WTC11 (cell line): ENCODE data around the gene ARFIP1.

Experiments
- AFF4 ChIP-seq: sonication (generic); formaldehyde crosslinking; IDR thresholded peaks from 2 replicates; pipeline ENCODE4 v1.8.1; 2023; ENCODE audit warnings: mild to moderate bottlenecking, missing genetic modification reagents, borderline replicate concordance
- CDX4 ChIP-seq: fragments of 250-450 bp; sonication (Bioruptor Pico); IDR thresholded peaks from 2 replicates; pipeline ENCODE4 v1.9.0; 2021; ENCODE audit warnings: moderate library complexity, mild to moderate bottlenecking, inconsistent platforms, borderline replicate concordance
- CTCF ChIP-seq: fragments of 200-600 bp; IDR thresholded peaks from 2 replicates; pipeline ENCODE4 v1.8.0; 2022; ENCODE audit warnings: antibody characterized with exemption
- E2F4 ChIP-seq: sonication (generic); formaldehyde crosslinking; IDR thresholded peaks from 2 replicates; pipeline ENCODE4 v1.8.1; 2022; ENCODE audit warnings: low read depth, mild to moderate bottlenecking, moderate library complexity, missing genetic modification reagents, borderline replicate concordance
- FOXJ3 ChIP-seq: sonication (generic); formaldehyde crosslinking; IDR thresholded peaks from 2 replicates; pipeline ENCODE4 v1.9.0; 2021; ENCODE audit warnings: missing genetic modification reagents, mild to moderate bottlenecking, borderline replicate concordance
- NFYB ChIP-seq: sonication (generic); formaldehyde crosslinking; conservative IDR thresholded peaks from 2 replicates; pipeline ENCODE4 v1.8.0; 2022; ENCODE audit warnings: low read depth, missing genetic modification reagents
- NR2C2 ChIP-seq: sonication (generic); formaldehyde crosslinking; IDR thresholded peaks from 2 replicates; pipeline ENCODE4 v1.8.0; 2022; ENCODE audit warnings: mild to moderate bottlenecking, missing genetic modification reagents
- NR3C1 ChIP-seq: sonication (generic); formaldehyde crosslinking; conservative IDR thresholded peaks from 2 replicates; pipeline ENCODE4 v1.8.1; 2023; ENCODE audit warnings: low read depth, mild to moderate bottlenecking, missing genetic modification reagents
- OVOL2 ChIP-seq: fragments of 250-450 bp; sonication (Bioruptor Pico); IDR thresholded peaks from 2 replicates; pipeline ENCODE4 v1.9.0; 2021; ENCODE audit warnings: mild to moderate bottlenecking, borderline replicate concordance
- RELA ChIP-seq: sonication (generic); formaldehyde crosslinking; IDR thresholded peaks from 2 replicates; pipeline ENCODE4 v1.8.1; 2022; ENCODE audit warnings: missing genetic modification reagents, mild to moderate bottlenecking, borderline replicate concordance
- SP1 ChIP-seq: sonication (generic); formaldehyde crosslinking; conservative IDR thresholded peaks from 2 replicates; pipeline ENCODE4 v1.8.1; 2022; ENCODE audit warnings: missing genetic modification reagents
- STAT6 ChIP-seq: sonication (generic); formaldehyde crosslinking; conservative IDR thresholded peaks from 2 replicates; pipeline ENCODE4 v1.8.1; 2023; ENCODE audit warnings: mild to moderate bottlenecking, low read depth, missing genetic modification reagents, moderate library complexity
- ZNF121 ChIP-seq: sonication (generic); formaldehyde crosslinking; IDR thresholded peaks from 2 replicates; pipeline ENCODE4 v1.8.0; 2023; ENCODE audit warnings: missing genetic modification reagents
- ZNF416 ChIP-seq: fragments of 250-450 bp; sonication (Bioruptor Pico); IDR thresholded peaks from 2 replicates; pipeline ENCODE4 v1.9.0; 2021; ENCODE audit warnings: mild to moderate bottlenecking, inconsistent platforms

- TF ChIP-seq RELA (no peak), CTCF (no peak), NR3C1 (CRISPR knock-in tag) (no peak), ZNF416 (CRISPR knock-in tag) (no peak), SP1 (CRISPR knock-in tag) (no peak), E2F4 (CRISPR knock-in tag) (no peak), OVOL2 (CRISPR knock-in tag) (no peak), AFF4 (no peak), FOXJ3 (no peak), NFYB (CRISPR knock-in tag) (no peak), ZNF121 (CRISPR knock-in tag) (no peak), NR2C2 (no peak), STAT6 (CRISPR knock-in tag) (no peak), CDX4 (CRISPR knock-in tag) (no peak)
Measured at GRCh38 chr4:152960082-152960481, 180.3 kb downstream of the ARFIP1 start.
